ENCODE data around the gene VGLL3.

GRCh38 chr3:86990012-86990733, 776 bp downstream of the VGLL3 start:
- TF ChIP-seq TAF1 (IDR thresholded peaks at IDR 0.05; ENCODE audit: low read depth, low read length) = no peak
- no peak for TF ChIP-seq POLR2AphosphoS5 (IDR thresholded peaks at IDR 0.05; ENCODE audit: low read depth, low read length)
- no peak for TF ChIP-seq POLR2A (IDR thresholded peaks at IDR 0.05; ENCODE audit: low read depth, low read length)
- TF ChIP-seq SPI1 (IDR thresholded peaks at IDR 0.05; ENCODE audit: low read depth, low read length) = no peak

Data from GM12891 (cell line).